Right forelimb (tissue), 1 donor: ENCODE measurements around the gene ING5.

Source experiments
- DNase-seq: peaks from one replicate; pipeline ENCODE4 v3.0.0-alpha.2; 2018

ING5 gene

DNA sequence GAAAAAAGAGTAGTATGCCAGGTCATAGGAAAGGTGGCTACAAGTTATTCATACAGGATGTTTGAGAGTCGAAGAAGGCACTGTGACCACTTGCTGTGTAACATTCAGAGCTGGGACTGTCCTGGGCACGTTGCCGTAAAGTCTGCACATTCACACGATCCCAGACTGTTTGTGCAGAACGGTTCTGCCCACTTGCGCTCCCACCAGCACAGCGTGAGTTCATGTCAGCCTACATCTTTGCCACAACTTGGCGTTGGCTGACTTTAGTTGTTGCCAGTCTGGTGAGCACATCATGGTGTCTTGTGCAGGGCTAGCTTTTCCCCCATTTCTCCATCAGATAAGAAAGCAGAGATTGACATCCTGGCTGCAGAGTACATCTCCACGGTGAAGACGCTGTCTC lies 7.0 kb downstream of the ING5 start:
- DNase-seq: no peak

DNA sequence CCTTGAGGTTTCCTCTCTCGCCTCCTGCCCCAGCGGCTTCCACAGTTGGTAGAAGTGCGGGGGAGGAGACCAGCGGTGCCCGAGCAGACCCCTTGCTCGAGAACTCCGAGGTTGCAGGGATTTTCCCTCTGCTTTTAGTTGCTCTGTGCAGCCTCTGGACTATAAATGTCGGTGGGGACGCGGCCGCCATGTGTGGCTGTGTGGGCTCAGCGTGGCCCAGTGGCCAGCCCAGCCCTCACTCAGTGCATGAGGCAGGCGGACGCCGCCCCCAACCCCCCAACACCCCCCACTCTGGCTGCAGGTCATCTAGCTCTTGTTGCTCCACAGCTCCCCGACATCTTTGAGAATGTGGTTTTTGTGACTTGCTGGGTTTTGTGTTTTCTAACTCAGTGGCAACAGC lies 17.3 kb downstream of the ING5 start:
- no peak for DNase-seq

DNA sequence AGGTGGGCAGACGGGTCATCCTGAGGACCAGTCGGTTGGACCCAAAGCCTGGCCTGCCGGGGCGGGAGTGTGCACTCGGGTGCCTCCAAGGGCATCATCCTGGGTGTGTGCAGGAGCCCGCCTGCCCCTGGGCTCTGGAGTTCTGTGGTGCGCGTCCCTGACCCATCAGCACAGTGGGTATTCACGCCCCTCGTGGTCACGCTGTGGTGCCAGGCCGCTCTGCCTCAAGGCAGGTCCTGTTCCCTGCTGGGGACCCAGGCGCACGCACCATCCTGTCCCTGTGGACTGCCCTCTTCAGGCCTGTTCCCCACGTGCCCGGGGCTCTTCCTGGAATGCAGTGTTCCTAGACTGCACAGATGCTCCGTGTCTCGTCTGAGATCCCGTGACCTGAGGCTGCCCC lies 18.3 kb downstream of the ING5 start:
- DNase-seq: no peak

DNA sequence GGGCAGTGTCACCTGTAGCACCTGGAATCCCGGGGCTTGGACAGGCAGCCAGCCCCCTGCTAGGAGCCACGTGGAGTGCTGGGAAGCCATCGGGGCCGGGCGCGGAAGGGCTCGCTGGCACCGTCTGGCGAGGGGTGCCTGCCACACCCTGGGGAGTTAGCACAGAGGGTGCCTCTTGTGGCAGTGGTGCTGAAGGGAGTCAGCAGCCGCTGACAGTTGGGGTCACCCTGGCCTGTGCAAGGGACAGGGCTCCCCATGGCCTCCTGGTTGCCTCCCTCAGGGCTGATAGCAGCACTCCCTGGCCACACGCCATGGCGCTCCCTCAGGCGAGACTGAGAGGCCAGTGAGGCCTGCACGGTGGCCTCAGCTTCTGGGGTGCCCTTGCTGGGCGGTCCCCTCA lies 18.7 kb downstream of the ING5 start:
- DNase-seq: no peak

DNA sequence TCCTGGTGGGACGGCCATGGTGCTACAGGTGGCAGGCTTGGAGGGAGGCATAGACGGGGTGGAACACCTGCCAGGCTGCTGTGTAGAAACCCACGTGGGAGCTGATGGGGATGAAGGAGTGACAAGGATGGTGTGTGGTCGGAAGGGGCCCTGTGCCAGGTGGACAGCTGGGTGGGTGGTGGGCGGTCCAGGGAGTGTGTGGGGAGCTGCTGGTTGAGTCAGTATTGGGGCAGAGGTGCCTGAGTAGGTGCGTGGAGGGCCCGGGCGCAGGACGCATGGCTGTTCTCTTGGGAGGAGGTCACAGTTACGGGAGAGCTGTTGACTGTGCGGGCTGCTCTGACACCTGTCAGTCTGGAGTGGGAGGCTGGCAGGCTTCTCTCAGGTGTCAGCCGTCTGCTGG lies 20.0 kb downstream of the ING5 start:
- DNase-seq: no peak

DNA sequence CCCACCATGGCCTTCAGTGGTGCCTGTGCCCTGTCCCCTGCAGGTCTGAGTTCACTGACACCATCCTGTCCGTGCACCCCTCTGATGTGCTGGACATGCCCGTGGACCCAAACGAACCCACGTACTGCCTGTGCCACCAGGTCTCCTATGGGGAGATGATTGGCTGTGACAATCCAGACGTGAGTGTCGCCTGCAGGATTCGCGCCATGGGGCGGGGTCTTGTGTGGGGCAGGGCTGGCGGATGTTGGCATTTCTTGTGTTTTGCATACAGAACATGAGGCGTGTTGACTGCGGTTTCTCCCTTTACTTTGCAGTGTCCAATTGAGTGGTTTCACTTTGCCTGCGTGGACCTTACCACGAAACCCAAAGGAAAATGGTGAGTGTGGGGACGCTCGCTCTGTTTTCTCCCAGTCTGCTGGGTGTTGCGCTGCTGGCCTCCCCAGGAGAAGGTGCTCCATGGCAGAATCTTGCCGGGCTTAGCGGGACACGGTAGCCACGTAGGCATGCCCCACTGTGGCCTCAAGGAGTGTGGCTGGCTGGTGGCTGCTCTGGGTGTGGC lies 21.1 kb downstream of the ING5 start:
- no peak for DNase-seq

DNA sequence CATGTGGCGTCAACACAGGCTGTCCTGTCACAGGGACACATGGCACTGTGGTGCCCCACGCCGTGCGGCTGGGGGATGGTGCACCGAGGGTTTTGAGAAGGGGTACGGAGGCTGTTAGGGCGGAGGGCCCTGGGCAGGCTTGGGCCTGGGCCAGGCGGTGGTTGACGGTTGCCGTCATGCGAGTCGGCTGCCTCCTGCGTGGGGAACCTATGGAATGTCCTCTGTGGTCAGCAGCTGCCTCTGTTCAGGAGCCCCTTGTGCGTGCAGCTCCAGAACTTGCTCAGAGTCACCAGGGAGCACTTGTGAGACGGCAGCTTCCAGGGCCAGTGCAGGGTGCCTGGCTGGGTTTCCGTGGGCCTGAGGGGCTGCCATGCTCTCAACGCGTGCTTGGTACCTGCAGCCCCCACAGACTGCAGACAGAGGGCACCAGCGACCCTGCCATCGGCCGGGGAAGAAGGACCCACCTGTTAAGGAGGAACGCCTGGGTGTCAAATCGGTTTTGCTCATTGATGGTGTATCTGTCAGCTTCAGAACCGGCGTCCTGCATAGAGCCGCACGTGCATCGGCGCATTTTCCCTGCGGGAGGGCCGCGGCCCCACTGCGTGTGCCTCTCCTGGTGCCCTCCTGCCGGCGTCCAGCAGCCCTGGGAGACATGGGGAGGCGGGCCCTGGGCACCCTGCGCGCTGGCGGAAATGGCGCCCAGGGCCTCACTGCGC lies 22.6 kb downstream of the ING5 start:
- DNase-seq: no peak

DNA sequence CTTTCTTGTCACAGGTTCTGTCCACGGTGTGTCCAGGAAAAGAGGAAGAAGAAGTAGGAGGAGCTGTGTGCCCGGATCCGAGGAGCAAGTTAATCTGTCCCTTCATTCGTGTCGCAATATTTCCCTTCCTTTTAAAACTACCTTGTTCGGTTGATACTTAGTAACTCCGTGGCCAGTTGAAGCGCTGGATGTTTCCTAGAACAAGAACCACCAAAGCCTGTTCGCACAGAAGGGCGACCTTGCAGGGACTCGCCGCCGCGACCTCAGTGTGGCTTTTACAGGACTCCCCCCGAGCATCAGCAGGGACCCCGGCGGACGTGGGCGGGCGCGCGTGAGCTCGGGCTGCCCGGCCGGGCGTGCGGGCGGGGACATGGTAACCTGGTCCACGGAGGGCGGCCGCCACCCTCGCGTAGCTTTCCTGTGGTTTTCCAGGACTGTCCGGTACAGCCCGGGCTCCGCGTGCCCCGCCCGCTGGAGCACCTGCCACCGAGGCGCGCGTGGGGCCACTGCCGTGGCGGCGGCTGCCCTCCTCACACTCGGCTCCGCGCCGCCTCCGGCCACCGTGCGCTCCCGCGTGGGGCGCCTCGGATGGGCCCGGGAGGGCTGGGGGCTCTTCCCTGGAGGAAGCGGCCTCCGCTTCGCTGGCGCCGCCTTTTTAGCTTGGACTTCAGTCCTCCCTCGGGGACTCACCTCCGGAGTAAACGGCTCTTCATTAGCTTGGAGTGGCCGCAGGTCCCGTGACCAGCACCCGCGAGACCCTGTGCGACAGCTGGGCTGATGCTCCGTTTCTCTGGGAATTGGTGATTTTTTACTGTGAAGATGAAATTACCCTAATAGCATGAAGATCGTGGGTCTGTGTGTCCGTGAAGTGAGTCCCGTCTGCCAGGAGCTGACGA lies 23.4 kb downstream of the ING5 start:
- DNase-seq: no peak

DNA sequence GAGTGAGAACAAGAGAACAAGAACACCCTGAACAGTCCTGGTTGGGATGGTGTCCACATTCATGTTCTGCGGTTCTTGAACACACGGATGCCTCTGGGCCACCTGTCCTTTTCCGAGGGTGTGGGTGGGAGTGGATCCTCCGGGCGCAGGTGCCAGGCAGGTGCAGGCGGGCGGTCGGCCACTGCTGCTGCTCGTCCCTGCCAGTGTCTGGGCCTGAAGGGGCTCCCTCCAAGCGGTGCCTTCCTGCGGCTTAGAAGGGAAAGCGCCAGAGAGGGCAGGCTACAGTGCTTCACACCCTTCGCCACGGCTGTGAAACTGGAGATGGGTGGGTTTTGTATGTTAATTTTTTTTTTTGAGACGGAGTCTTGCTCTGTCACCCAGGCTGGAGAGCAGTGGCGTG lies 24.6 kb downstream of the ING5 start:
- DNase-seq: no peak

DNA sequence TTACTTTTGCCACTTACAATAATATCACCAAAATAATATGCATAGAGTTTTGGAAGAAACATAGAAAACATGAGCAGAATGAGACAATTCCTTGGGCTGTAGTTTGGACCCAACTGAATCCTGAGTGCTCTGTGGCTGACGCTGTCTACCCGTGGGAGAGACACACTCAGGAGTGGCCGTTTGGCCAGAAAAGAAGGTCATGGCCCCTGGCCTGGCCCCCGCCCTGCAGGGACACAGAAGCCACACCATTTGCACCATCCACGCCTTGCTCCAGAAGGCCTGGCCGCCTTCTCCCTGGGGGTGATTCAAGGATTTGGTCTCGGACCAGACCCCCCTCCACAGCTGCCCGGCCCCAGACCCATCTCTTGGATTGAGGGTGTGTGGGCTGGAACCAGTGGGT lies 26.2 kb downstream of the ING5 start:
- no peak for DNase-seq

DNA sequence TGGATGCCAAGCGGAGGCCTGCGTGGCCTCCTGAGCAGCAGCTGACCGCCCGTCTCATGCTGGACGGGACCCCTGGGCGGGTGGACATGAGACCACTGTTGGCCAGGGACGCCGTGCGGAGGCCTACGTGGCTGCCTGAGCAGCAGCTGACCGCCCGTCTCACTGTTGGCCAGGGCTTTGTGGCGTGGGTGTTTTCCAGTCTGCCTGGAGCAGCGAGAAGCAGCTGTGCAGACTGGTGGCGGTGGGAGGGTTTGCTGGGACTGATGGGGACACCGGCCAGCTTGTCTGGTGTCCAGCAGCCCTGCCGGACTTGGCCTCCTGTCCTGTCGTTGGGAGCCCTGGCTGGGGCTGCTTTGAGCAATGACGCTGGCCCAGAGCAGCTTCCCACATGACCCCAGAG lies 26.8 kb downstream of the ING5 start:
- no peak for DNase-seq

DNA sequence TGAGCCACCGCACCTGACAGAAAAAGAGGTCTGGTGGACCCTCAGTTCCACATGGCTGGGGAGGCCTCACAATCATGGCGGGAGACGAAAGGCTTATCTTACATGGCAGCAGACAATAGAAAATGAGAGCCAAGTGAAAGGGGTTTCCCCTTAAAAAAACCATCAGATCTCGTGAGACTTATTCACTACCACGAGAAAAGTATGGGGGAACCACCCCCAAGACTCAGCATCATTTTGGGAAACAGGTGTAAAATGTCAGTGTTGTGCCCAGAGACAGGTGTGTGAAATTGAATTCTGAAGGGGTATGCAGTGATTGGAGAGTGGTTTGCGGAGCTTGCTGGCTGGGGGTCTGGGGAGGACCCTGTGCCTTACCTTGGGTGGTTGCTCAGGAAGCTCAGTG lies 28.0 kb downstream of the ING5 start:
- DNase-seq: no peak

DNA sequence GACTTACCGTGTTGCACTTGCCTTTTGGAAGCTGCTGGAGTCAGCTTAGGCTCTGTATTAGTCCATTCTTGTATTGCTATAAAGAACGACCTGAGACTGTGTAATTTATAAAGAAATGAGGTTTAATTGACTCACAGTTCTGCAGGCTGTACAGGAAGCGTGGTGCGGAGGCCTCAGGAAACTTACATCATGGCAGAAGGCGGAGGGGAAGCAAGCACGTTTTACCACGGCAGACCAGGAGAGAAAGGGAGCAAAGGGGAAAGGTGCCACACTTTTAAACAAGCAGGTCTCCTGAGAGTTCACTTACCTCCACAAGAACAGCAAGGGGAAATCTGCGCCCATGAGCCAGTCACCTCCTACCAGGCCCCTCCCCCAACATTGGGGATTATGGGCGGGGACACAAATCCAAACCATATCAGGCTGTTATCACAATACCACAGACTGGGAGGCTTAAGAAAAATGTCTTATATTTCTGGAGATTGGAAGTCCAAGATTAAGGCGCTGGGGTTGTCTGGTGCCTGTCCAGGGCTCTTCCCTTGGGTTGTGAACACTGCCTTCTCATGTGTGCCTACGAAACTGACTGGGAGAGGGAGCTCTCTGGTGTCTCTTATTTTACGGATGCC lies 28.9 kb downstream of the ING5 start:
- DNase-seq: no peak

DNA sequence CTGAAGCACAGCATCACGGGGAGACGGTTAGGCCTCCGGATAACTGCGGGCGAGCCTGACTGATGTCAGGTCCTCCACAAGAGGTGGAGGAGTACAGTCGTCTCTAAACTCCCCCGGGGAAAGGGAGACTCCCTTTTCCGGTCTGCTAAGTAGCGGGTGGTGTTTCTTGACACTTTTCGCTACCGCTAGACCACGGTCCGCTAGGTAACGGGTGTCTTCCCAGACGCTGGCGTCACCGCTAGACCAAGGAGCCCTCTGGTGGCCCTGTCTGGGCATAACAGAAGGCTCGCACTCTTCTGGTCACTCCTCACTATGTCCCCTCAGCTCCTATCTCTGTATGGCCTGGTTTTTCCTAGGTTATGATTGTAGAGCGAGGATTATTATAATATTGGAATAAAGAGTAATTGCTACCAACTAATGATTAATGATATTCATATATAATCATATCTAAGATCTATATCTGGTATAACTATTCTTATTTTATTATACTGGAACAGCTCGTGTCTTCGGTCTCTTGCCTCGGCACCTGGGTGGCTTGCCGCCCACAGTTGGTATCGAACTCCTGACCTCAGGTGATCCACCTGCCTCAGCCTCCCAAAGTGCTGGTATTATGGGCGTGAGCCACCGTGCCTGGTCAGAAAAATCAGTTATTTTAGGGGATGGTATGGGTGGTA lies 30.8 kb downstream of the ING5 start:
- peak; percentile 62 for DNase-seq

DNA sequence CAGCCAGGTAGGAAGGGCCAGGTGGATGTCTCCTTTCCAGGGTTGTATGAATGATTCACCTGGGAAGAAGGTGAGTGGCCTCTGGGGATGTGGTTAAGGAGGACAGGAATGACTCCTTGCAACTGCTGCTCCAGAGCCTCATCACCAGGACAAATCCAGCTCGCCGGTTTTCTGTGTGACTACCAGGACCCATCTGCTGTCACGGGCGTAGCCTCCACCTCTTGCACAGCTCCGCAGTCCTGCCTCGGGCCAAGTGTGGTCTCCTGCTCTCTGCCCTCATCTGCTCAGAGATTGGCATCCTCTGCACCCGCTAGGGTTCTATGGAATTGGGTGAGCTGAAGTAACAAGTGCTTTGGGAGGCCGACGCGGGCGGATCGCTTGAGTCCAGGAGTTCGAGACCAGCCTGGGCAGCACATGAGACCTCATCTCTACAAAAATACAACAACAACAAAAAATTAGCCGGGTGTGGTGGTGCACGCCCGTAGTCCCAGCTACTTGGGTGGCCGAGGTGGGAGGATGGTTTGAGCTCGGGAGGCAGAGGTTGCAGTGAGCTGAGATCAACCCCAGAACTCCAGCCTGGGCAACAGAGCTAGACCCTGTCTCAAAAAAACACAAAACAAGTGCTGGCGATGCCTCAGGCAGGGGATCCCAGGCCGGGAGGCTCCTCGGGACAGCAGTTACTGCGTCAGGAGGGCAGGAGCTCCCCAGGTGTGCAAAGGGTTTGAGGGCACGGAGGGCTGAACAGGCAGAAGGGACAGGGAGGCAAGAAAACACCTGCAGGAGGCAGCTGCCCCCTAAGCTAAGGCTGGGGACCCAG lies 31.8 kb downstream of the ING5 start:
- no peak for DNase-seq

DNA sequence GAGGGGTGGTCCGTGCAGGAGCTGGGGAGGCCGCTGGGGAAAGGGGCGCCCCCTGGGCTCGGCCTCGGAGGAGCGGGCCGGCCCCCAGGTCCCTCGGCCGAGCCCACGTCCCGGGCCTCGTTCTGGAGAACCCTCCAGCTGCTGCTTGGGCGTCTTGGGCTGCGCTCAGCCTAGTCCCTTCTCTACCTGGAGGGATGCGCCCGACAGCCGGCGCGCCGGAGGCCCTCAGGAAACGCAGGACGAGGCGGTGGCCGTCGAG lies 32.3 kb downstream of the ING5 start:
- no peak for DNase-seq

DNA sequence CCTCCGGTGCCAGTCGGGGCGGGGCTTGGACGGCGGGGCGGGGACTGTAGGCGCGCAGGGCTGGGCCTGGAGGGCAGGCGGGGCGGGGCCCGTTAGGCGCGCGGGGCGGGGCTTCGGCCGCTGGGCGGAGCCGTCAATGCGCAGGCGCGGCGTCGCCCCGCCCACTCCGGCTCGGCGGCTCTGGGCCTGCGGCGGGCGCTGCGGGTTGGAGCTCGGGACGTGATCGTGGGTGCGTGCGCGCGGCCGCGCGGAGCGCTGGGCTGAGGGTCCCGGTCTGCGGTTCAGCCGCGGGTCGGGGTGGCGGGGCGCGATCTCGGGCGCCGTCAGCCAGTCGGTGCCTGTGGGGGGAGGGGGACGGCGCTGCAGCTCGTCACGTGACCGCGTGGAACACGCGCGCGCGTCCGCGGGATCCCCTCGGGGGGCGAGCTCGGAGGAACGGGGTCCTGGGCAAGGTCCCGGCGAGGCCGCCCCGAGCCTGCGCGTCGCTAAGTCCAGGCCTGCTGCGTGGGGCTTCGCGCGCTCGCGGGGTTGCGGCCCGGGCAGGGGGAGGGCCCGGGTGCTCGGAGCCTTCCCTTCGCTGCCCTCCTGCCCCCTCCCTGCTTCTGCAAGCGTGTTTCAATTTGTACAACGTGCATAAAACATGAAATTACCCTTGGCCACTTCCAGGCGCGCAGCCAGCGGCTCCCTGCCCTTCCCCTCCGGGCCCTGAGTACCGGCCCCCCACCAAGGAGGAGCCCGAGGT lies 32.8 kb downstream of the ING5 start, which contains the start of gene D2HGDH:
Gene D2HGDH, plus strand, starts transcription at position 164 of the 742 bp plus-strand sequence. CDS start 595 bp downstream, outside the sequence.
- DNase-seq: peak; percentile 94

DNA sequence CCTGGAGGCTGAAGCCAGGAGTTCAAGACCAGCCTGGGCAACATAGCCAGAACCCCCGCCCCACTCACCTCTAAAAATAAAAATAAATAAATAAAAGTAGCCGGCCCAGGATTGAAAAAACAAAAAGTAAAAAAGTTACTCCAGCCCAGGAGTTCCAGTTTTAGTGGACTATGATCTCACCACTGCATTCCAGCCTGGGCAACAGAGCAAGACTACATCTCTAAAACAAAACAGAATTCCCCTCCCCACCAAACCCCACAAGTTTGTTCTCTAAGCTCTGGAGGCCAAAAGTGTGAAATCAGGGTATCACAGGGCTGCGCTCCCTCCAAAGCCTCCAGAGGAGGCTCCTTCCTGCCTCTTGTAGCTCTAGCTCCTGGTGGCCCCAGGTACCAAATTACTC lies 34.3 kb downstream of the ING5 start:
- no peak for DNase-seq

DNA sequence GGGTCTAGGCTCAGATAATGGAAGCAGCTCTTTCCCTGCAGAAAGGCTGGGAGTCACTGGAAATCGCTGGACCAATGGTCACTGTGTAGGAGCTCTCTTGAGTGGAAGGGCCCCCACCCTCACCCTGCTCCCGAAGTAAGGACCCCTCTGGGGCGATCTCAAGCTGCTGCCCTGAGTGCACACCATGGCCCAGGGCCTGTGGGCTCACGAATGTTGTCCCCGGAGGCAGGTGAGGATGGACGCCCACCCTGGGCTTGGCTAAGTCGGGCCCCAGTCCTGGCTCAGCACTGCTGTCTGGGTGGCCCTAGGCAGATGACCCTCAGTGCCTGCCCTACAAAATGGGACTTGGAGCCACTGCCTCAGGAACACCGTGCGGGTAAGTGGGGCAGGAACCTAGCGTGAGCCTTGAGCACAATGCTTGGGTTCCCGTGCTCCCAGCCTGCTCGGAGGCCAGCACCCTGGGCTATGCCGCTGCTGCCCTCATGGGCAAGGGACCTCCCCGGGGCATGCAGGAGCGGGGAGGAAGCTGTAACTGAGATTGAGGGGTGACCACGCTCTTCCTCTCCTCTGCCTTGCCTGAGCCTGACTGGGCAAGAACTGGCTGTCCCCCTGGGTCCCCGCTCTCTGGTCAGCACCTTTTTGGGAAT lies 36.3 kb downstream of the ING5 start:
- no peak for DNase-seq

DNA sequence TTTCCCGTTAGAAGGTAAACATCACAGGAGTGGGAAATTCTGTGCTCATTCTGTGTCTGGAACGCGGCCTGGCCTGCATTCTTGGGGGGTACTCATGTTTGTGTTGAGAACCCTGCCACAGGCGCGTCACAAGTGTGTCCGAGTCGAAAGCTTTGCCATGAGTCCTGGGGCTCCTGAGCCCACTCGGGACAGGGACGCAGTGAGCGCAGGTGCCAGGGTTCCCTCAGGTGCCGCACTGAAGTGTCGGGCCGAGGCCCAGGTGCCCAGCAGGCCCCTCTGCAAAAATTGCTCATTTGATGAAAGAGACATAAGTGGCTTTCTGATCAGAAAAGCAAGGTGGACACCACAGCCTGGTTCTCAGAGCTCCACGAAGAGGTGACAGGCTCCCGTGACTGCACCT lies 37.3 kb downstream of the ING5 start:
- no peak for DNase-seq

DNA sequence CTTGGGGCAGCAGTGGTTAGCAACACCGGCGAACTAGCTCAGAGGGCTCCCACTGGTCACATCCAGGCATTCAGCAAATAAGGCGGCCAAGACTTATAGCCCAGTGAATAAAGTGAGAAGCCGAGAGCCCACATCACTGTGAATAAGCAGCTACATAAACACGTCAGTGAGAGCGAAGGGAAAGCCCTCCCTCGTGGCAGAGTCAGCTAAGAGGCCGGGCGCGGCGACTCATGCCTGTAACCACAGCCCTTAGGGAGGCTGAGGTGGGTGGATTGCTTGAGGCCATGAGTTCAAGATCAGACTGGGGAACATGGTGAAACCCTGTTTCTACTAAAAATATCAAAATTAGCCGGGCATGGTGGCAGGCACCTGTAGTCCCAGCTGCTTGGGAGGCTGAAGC lies 37.8 kb downstream of the ING5 start:
- no peak for DNase-seq
